Natural killer cell (primary cell): Measurements from ENCODE around the gene HMCN2. TPM values are rescaled to one million over a fixed set of nuclear protein-coding genes. Genes with fewer than 3 reads are reported as not detected.

ENCODE experiments used
- ATAC-seq, 3 donors: fragments of 150-1000 bp in 2 of 3; fragments of 200-7000 bp in 1 of 3; cut with Tn5 transposase; 1 replicate in 1 of 3; 2 replicates in 2 of 3; pipeline ENCODE4 v1.10.0; 2021; ENCODE audit warnings: mild to moderate bottlenecking in 2 of 3, moderate library complexity in 2 of 3
- DNase-seq, 2 donors: peaks; one replicate each; pipeline versions ENCODE4 v3.0.0 to v3.0.0-alpha.2; 2013 to 2021; ENCODE audit warnings: mixed read lengths in 1 of 2
- H3K27ac ChIP-seq: one replicate; pipeline ENCODE4 v1.5.1; 2013; ENCODE audit warnings: mild to moderate bottlenecking, low read length
- H3K27me3 ChIP-seq: one replicate; pipeline ENCODE4 v1.6.1; 2013; ENCODE audit warnings: low read length; ENCODE audit not compliant: control insufficient read depth, insufficient read depth
- H3K36me3 ChIP-seq: one replicate; pipeline ENCODE4 v1.6.1; 2013; ENCODE audit warnings: low read length; ENCODE audit not compliant: control insufficient read depth, insufficient read depth
- H3K4me1 ChIP-seq: one replicate; pipeline ENCODE4 v1.6.1; 2013; ENCODE audit warnings: low read length; ENCODE audit not compliant: control insufficient read depth, insufficient read depth
- H3K4me3 ChIP-seq: one replicate; pipeline ENCODE4 v1.5.1; 2013; ENCODE audit warnings: low read length
- H3K9me3 ChIP-seq: one replicate; pipeline ENCODE4 v1.6.1; 2013; ENCODE audit warnings: low read length; ENCODE audit not compliant: control insufficient read depth, insufficient read depth
- H3K27ac Mint-ChIP-seq, 2 donors: one replicate each; pipeline ENCODE4 v1.8.0; 2022; ENCODE audit warnings: mild to moderate bottlenecking in 2 of 2, mixed read lengths in 2 of 2, moderate library complexity in 1 of 2
- H3K27me3 Mint-ChIP-seq, 2 donors: one replicate each; pipeline ENCODE4 v1.8.0; 2022; ENCODE audit warnings: low read depth in 2 of 2, mixed read lengths in 2 of 2
- H3K36me3 Mint-ChIP-seq: one replicate; pipeline ENCODE4 v1.8.0; 2022; ENCODE audit warnings: mixed read lengths
- H3K4me1 Mint-ChIP-seq, 2 donors: one replicate each; pipeline ENCODE4 v1.8.0; 2022; ENCODE audit warnings: mixed read lengths in 2 of 2
- H3K4me3 Mint-ChIP-seq: one replicate; pipeline ENCODE4 v1.8.0; 2022; ENCODE audit warnings: mild to moderate bottlenecking, moderate library complexity, mixed read lengths
- H3K9me3 Mint-ChIP-seq, 2 donors: one replicate each; pipeline ENCODE4 v1.8.0; 2022; ENCODE audit warnings: mixed read lengths in 2 of 2
- CTCF ChIP-seq: fragments of 200-600 bp; IDR thresholded peaks from one replicate; pipeline ENCODE4 v1.8.0; 2022; ENCODE audit warnings: antibody characterized with exemption
- WGBS: methylation state at CpG from one replicate; pipeline ENCODE4 v1.1.7; 2013; ENCODE audit warnings: missing lambda C conversion rate; ENCODE audit not compliant: insufficient coverage; 5-methylcytosine and 5-hydroxymethylcytosine counted together
- intact Hi-C: fragments of 100-400 bp; cut with micrococcal nuclease; formaldehyde crosslinking; loops from one replicate; pipeline ENCODE4 v1.14.2; 2022
- total RNA-seq, 4 donors: library from RNA; stranded (reverse); fragments of 120-200 nt in 1 of 4; gene quantifications; one replicate each; pipeline versions ENCODE4 v1.2.3 to v1.2.4, GENCODE V29; 2013 to 2022

HMCN2 gene
- total RNA-seq, 3 donors from 2014 or later (not counting 1 experiment from before 2014, with no cell fraction given) = not detected

- no peak overlapping the region for H3K27ac Mint-ChIP-seq
- H3K4me3 ChIP-seq = no peak overlapping the region
- no peaks in the 10 kb centered on the region for H3K36me3 Mint-ChIP-seq
- H3K9me3 ChIP-seq = no peaks in the 10 kb centered on the region
- intact Hi-C loops = no loop called here
- no peak overlapping the region for H3K4me3 Mint-ChIP-seq
- H3K27me3 ChIP-seq = peaks cover 5% of the 10 kb centered on the region
- peaks cover 13% of the 10 kb centered on the region for H3K4me1 ChIP-seq
- no peaks in the 10 kb centered on the region for H3K9me3 Mint-ChIP-seq
- no peak for TF ChIP-seq CTCF
- H3K27me3 Mint-ChIP-seq = peaks cover under 1 to 22% of the 10 kb centered on the region in 2 donors
- H3K27ac ChIP-seq = no peak overlapping the region
- H3K36me3 ChIP-seq = no peaks in the 10 kb centered on the region
- no peak for ATAC-seq
- DNase-seq = no peak
- no peaks in the 10 kb centered on the region for H3K4me1 Mint-ChIP-seq
- 85% methylated on average over 12 of the region's 12 CpGs for WGBS
These were observed 181.7 kb downstream of the HMCN2 start for GRCh38 chr9:130447193-130447816.

GRCh38 chr9:130448035-130448624, 182.6 kb downstream of the HMCN2 start:
- DNase-seq = no peak
- intact Hi-C loops = no loop called here

GRCh38 chr9:130448771-130449603, 183.4 kb downstream of the HMCN2 start:
- peaks cover 5% of the 10 kb centered on the region for H3K27me3 ChIP-seq
- no peak overlapping the region for H3K4me3 ChIP-seq
- no peaks in the 10 kb centered on the region for H3K4me1 Mint-ChIP-seq
- no peaks in the 10 kb centered on the region for H3K36me3 Mint-ChIP-seq
- no peak overlapping the region for H3K27ac ChIP-seq
- H3K9me3 Mint-ChIP-seq = no peaks in the 10 kb centered on the region
- no peaks in the 10 kb centered on the region for H3K36me3 ChIP-seq
- no peak for ATAC-seq
- WGBS = 85% methylated on average over 10 of the region's 10 CpGs
- H3K4me1 ChIP-seq = peaks cover 13% of the 10 kb centered on the region
- no peak overlapping the region for H3K27ac Mint-ChIP-seq
- no peak for TF ChIP-seq CTCF
- no peak for DNase-seq
- intact Hi-C loops = no loop called here
- peaks cover 0 to 20% of the 10 kb centered on the region in 2 donors for H3K27me3 Mint-ChIP-seq
- H3K9me3 ChIP-seq = no peaks in the 10 kb centered on the region
- no peak overlapping the region for H3K4me3 Mint-ChIP-seq

More at GRCh38 chr9:130448035-130448624, 182.6 kb downstream of the HMCN2 start:
- no peak overlapping the region for H3K4me3 ChIP-seq
- no peaks in the 10 kb centered on the region for H3K9me3 ChIP-seq
- Mint-ChIP-seq H3K4me1 (no peaks in the 10 kb centered on the region), H3K4me3 (no peak overlapping the region), H3K27me3 (peaks cover 0 to 23% of the 10 kb centered on the region in 2 donors), H3K27ac (no peak overlapping the region), H3K9me3 (no peaks in the 10 kb centered on the region), H3K36me3 (no peaks in the 10 kb centered on the region)
- peaks cover 13% of the 10 kb centered on the region for H3K4me1 ChIP-seq
- no peak overlapping the region for H3K27ac ChIP-seq
- no peaks in the 10 kb centered on the region for H3K36me3 ChIP-seq
- peaks cover 5% of the 10 kb centered on the region for H3K27me3 ChIP-seq
- ATAC-seq = no peak
- no peak for TF ChIP-seq CTCF
- WGBS = 40% methylated on average over 12 of the region's 12 CpGs
